GM18519 (cell line): ENCODE results near the gene SH3PXD2B.

Experiments used
- ATAC-seq: cut with Tn5 transposase; IDR thresholded peaks from one replicate; pipeline ENCODE4 v1.9.1; 2021; ENCODE audit warnings: mild to moderate bottlenecking, moderate library complexity; ENCODE audit not compliant: unreplicated experiment, low FRiP score

The SH3PXD2B gene

GRCh38 chr5:172454358-172455086, at the start of gene SH3PXD2B:
TSS of gene SH3PXD2B (minus strand) at chr5:172454525. CDS start at chr5:172454352, 173 bp downstream.
- ATAC-seq = no peak

- no peak for ATAC-seq
Observed at GRCh38 chr5:172502969-172503368, 48.6 kb upstream of the SH3PXD2B start.

GRCh38 chr5:172502410-172502809, 48.1 kb upstream of the SH3PXD2B start:
- no peak for ATAC-seq

GRCh38 chr5:172501708-172502320, 47.5 kb upstream of the SH3PXD2B start:
- no peak for ATAC-seq

GRCh38 chr5:172499287-172499686, 45.0 kb upstream of the SH3PXD2B start:
- no peak for ATAC-seq

GRCh38 chr5:172498431-172499129, 44.3 kb upstream of the SH3PXD2B start:
- ATAC-seq = no peak

GRCh38 chr5:172497591-172498255, 43.4 kb upstream of the SH3PXD2B start:
- ATAC-seq = no peak

DNA sequence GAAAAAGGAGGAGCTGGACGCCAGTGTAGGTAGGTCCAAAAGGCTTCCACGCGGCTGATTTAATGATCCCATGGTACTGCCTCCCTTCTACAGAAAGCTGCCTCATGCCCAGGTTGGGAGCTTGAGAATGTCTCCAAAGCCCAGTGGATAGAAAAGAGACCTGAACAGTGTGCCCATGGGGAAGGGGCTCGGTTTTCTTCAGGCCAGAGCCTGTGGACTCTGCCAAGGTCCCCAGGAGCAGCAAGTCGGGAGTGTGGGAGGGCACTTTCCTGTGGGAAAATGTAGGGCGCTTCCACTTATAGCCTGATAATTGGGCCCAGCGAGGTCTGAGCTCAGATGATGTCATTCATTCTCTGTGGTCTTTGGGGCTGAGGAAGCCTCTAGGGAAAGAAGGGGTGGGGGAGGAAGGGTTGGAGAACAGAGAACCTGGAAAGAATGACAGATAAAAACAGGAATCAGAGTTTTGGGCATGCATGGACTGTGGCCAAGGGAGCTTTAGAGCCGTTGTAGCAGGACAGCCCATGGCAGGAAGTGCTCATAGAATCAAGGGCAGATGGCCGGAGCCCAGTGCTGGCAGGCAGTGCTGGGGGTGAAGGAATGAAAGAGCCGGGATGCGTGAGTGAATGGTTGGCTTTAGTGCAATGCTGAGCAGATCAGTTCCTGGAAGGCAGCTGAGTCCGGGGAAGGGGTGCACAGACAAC, 42.5 kb upstream of the SH3PXD2B start:
- ATAC-seq = no peak

- no peak for ATAC-seq
Observed at GRCh38 chr5:172494630-172495505, 40.5 kb upstream of the SH3PXD2B start.

- ATAC-seq = no peak
Observed at GRCh38 chr5:172493906-172494305, 39.6 kb upstream of the SH3PXD2B start.

- ATAC-seq = no peak
Observed at GRCh38 chr5:172493461-172493860, 39.1 kb upstream of the SH3PXD2B start.

GRCh38 chr5:172493002-172493401, 38.7 kb upstream of the SH3PXD2B start:
- ATAC-seq = no peak

GRCh38 chr5:172492097-172492840, 37.9 kb upstream of the SH3PXD2B start:
- no peak for ATAC-seq

- ATAC-seq = no peak
Observed at GRCh38 chr5:172491481-172491880, 37.2 kb upstream of the SH3PXD2B start.

GRCh38 chr5:172490514-172491461, 36.5 kb upstream of the SH3PXD2B start:
- no peak for ATAC-seq

DNA sequence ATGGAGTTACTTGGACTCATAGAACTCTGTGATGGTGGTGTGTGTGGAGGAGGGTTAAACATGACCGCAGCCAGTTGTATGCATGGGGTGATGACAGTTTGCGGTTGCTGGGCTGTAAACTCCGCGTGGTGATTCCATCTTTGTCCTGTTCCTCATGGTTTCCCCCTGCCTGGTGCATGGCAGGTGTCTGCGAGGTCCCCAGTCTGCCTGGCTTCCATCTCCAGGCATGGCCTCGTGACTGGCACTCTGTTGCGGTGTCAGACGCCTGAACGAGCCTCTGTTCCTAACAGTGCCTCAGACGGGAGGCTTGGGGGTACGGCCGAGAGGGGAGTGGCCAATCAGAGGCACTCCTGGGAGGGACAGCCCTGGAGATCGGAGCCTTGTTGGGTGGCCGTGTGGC, 33.9 kb upstream of the SH3PXD2B start:
- ATAC-seq = no peak

- no peak for ATAC-seq
Observed at GRCh38 chr5:172487671-172488070, 33.3 kb upstream of the SH3PXD2B start.

GRCh38 chr5:172486912-172487311, 32.6 kb upstream of the SH3PXD2B start:
- ATAC-seq = no peak
